ENCODE data around the gene RAB27A. TPM values are rescaled to one million over a fixed set of nuclear protein-coding genes. Genes with fewer than 3 reads are reported as not detected.

RAB27A gene
- total and polyA plus RNA-seq, 2 of the 13 experiments (the other 11 are each of a cell fraction or from before 2014, with no cell fraction given): 3.4 to 8.1 TPM

- no peak for TF ChIP-seq ZNF18 (CRISPR knock-in tag; IDR thresholded peaks at IDR 0.05; ENCODE audit: insufficient replicate concordance)
- no peak for TF ChIP-seq SRF (IDR thresholded peaks at IDR 0.05; ENCODE audit: low read depth, low read length)
- peak; percentile 94 for TF ChIP-seq KDM5A (IDR thresholded peaks at IDR 0.05; ENCODE audit: borderline replicate concordance, low read length)
- TF ChIP-seq, protein P1, sequence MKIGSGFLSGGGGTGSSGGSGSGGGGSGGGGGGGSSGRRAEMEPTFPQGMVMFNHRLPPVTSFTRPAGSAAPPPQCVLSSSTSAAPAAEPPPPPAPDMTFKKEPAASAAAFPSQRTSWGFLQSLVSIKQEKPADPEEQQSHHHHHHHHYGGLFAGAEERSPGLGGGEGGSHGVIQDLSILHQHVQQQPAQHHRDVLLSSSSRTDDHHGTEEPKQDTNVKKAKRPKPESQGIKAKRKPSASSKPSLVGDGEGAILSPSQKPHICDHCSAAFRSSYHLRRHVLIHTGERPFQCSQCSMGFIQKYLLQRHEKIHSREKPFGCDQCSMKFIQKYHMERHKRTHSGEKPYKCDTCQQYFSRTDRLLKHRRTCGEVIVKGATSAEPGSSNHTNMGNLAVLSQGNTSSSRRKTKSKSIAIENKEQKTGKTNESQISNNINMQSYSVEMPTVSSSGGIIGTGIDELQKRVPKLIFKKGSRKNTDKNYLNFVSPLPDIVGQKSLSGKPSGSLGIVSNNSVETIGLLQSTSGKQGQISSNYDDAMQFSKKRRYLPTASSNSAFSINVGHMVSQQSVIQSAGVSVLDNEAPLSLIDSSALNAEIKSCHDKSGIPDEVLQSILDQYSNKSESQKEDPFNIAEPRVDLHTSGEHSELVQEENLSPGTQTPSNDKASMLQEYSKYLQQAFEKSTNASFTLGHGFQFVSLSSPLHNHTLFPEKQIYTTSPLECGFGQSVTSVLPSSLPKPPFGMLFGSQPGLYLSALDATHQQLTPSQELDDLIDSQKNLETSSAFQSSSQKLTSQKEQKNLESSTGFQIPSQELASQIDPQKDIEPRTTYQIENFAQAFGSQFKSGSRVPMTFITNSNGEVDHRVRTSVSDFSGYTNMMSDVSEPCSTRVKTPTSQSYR (CRISPR knock-in tag; IDR thresholded peaks at IDR 0.05; ENCODE audit: borderline replicate concordance): no peak
- TF ChIP-seq, protein P2, sequence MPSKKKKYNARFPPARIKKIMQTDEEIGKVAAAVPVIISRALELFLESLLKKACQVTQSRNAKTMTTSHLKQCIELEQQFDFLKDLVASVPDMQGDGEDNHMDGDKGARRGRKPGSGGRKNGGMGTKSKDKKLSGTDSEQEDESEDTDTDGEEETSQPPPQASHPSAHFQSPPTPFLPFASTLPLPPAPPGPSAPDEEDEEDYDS (CRISPR knock-in tag; IDR thresholded peaks at IDR 0.05): peak; percentile 85
- no peak for TF ChIP-seq ZBTB7B (CRISPR knock-in tag; IDR thresholded peaks at IDR 0.05)
- 0 out of 2 replicates have a peak, but pooled peaks have one; percentile 16 for TF ChIP-seq BCL6 (CRISPR knock-in tag; IDR thresholded peaks at IDR 0.05)
- TF ChIP-seq ZNF282 (IDR thresholded peaks at IDR 0.05; ENCODE audit: partially characterized antibody): no peak
- no peak; the same call in 1 of the 2 replicates for TF ChIP-seq ZBTB33 (CRISPR knock-in tag; IDR thresholded peaks at IDR 0.05)
- TF ChIP-seq NCOA2 (CRISPR knock-in tag; IDR thresholded peaks at IDR 0.05): peak; percentile 46; the same call in 1 of the 2 replicates
- peak; percentile 79; the same call in 1 of the 2 replicates for TF ChIP-seq ZNF772 (CRISPR knock-in tag; IDR thresholded peaks at IDR 0.05)
- peak; percentile 33 for TF ChIP-seq RBM39 (IDR thresholded peaks at IDR 0.05; ENCODE audit: low read depth, low read length, poor library complexity, severe bottlenecking)
- no peak for TF ChIP-seq ZNF720 (CRISPR knock-in tag; IDR thresholded peaks at IDR 0.05)
- no peak for TF ChIP-seq MAF1 (CRISPR knock-in tag; IDR thresholded peaks at IDR 0.05; ENCODE audit: borderline replicate concordance)
- no peak for TF ChIP-seq ZNF136 (CRISPR knock-in tag; IDR thresholded peaks at IDR 0.05; ENCODE audit: low read depth)
- TF ChIP-seq ARID5B (CRISPR knock-in tag; IDR thresholded peaks at IDR 0.05): peak; percentile 60
- TF ChIP-seq KLF11 (CRISPR knock-in tag; IDR thresholded peaks at IDR 0.05): peak; percentile 41; the same call in 1 of the 2 replicates
Measured at GRCh38 chr15:55196458-55197361, 92.9 kb downstream of the RAB27A start, which contains the start of gene RSL24D1 (continued).
